Heart left ventricle (tissue), 13 donors: ENCODE measurements around the gene NELFB.

Source experiments
- CTCF ChIP-seq, 12 donors: fragments of 200-600 bp; sonication (generic) in 4 of 12; IDR thresholded peaks; one replicate each; pipeline versions ENCODE4 v1.5.0 to v1.8.0; 2018 to 2022; ENCODE audit warnings: antibody characterized with exemption in 12 of 12, mild to moderate bottlenecking in 5 of 12
- POLR2A ChIP-seq, 2 donors: fragments of 450-650 bp; IDR thresholded peaks; one replicate each; pipeline ENCODE4 v1.6.1; 2017; ENCODE audit warnings: antibody characterized with exemption in 2 of 2, mild to moderate bottlenecking in 2 of 2, moderate library complexity in 2 of 2
- donor health status: ischemic (EF 13 %, LVEDD 7.1; RV severe dilation, severe dysfunction).
- donor health status: DM: no; HTN: yes; CAD: no.
- donor health status: DM: no; HTN: no; CAD: no.
- donor health status: ischemic (EF 25% LVEDD 6.9; RV normal size, moderate dysfunction).
- donor health status: ischemic (EF 25% LVEDD 5.7; RV mildly dilated, moderate dysfunction).
- donor health status: ischemic (EF 35%, LVEDD 5.7; RV mildly dilated, moderate dysfunction).
- donor health status: nonischemic (EF 11% LVEDD 7.7; RV severe dilation, severe dysfunction).
- donor health status: DM: yes; HTN: yes; CAD: no.
- donor health status: PGD.
- donor health status: ischemic (EF 29% LVEDD 5.4; RV normal size, mild dysfunction).
- donor health status: nonischemic (EF 23%, LVEDD 6.1; RV moderate dilation, normal function).

GRCh38 chr9:137232101-137232500, 23.0 kb upstream of the NELFB start:
- TF ChIP-seq CTCF (IDR thresholded peaks at IDR 0.05) = no peak
- no peak for TF ChIP-seq POLR2A (IDR thresholded peaks at IDR 0.05)
